Stimulated activated CD4-positive, alpha-beta T cell treated with anti-CD3 and anti-CD28 coated beads, Interleukin-4, amount 100 ng/mL, for 24 hours (primary cell): Measurements from ENCODE around the gene PPL.
"Not testable (repeated sequence)": the region's sequence is repeated elsewhere in the genome, so short reads cannot be mapped to it uniquely, and the experiment has no call there.

Experiments used
- DNase-seq: peaks from one replicate; pipeline ENCODE4 v3.0.0-alpha.2; 2020

The PPL gene, protein sequence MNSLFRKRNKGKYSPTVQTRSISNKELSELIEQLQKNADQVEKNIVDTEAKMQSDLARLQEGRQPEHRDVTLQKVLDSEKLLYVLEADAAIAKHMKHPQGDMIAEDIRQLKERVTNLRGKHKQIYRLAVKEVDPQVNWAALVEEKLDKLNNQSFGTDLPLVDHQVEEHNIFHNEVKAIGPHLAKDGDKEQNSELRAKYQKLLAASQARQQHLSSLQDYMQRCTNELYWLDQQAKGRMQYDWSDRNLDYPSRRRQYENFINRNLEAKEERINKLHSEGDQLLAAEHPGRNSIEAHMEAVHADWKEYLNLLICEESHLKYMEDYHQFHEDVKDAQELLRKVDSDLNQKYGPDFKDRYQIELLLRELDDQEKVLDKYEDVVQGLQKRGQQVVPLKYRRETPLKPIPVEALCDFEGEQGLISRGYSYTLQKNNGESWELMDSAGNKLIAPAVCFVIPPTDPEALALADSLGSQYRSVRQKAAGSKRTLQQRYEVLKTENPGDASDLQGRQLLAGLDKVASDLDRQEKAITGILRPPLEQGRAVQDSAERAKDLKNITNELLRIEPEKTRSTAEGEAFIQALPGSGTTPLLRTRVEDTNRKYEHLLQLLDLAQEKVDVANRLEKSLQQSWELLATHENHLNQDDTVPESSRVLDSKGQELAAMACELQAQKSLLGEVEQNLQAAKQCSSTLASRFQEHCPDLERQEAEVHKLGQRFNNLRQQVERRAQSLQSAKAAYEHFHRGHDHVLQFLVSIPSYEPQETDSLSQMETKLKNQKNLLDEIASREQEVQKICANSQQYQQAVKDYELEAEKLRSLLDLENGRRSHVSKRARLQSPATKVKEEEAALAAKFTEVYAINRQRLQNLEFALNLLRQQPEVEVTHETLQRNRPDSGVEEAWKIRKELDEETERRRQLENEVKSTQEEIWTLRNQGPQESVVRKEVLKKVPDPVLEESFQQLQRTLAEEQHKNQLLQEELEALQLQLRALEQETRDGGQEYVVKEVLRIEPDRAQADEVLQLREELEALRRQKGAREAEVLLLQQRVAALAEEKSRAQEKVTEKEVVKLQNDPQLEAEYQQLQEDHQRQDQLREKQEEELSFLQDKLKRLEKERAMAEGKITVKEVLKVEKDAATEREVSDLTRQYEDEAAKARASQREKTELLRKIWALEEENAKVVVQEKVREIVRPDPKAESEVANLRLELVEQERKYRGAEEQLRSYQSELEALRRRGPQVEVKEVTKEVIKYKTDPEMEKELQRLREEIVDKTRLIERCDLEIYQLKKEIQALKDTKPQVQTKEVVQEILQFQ (N-terminal part only)

GRCh38 chr16:4936991-4937781 lies at the start of gene PPL:
Gene PPL (minus strand): TSS chr16:4937148. CDS start chr16:4937045, 103 bp downstream.
- no peak for DNase-seq

GRCh38 chr16:4984174-4984990 lies 47.4 kb upstream of the PPL start:
- no peak for DNase-seq

GRCh38 chr16:4982056-4982867 lies 45.3 kb upstream of the PPL start:
- DNase-seq, result no peak

- DNase-seq, result no peak
These were observed 44.5 kb upstream of the PPL start for GRCh38 chr16:4981473-4981872.

GRCh38 chr16:4980691-4981090 lies 43.7 kb upstream of the PPL start:
- no peak for DNase-seq

GRCh38 chr16:4979736-4980660 lies 43.0 kb upstream of the PPL start:
- no peak for DNase-seq

GRCh38 chr16:4979164-4979563 lies 42.2 kb upstream of the PPL start:
- DNase-seq, result no peak

- DNase-seq, result no peak
These were observed 39.7 kb upstream of the PPL start for GRCh38 chr16:4976611-4977145.

- DNase-seq, result no peak
These were observed 39.1 kb upstream of the PPL start for GRCh38 chr16:4976079-4976478.

DNA sequence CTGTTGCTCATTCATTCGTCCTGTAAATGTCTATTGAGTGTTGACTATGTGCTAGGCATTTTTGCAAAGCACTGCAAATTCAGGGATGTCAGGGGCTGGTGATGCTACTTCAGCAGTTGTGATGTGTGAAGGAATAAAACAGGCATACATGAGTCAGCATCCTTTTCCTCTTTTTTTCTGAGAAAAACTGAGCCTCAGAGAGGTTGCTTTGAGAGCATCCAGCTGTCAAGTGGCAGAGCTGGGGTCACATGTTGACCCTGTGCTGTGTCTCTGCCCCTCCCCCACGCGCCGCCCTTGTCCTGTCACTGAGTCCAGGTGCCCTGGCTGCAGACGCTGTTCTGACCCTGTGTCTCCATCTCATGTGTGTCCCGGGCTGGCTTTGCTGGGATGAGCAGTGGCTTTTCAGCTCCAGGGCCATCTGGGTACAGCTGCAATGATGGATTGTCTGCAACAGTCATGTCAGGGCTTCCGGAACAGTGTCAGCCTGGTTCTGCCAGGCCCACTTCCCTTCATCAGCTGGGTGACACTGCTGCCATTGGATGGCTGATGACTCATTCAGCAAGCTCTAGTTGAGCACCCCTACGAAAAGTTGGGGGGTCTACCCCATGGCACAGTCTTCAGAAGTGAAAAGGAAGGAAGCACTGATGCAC lies 36.1 kb upstream of the PPL start:
- no peak for DNase-seq

DNA sequence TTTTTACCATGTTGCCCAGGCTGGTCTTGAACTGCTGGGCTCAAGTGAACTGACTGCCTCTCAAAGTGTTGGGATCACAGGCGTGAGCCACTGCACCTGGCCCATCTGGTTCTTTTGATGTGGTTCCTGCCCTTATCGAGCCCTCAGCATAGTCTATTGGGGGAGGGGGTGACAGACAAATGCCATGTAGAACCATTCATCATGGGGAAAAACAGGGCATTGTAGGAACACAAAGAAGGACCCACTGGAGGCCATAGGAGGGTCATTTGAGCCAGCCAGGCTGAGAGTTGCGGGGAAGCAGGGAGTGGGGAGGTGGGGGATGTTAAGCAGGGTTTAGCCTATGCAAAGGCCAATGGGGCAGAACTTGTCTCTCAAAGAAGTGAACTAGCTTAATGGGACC lies 33.1 kb upstream of the PPL start:
- no peak for DNase-seq

DNA sequence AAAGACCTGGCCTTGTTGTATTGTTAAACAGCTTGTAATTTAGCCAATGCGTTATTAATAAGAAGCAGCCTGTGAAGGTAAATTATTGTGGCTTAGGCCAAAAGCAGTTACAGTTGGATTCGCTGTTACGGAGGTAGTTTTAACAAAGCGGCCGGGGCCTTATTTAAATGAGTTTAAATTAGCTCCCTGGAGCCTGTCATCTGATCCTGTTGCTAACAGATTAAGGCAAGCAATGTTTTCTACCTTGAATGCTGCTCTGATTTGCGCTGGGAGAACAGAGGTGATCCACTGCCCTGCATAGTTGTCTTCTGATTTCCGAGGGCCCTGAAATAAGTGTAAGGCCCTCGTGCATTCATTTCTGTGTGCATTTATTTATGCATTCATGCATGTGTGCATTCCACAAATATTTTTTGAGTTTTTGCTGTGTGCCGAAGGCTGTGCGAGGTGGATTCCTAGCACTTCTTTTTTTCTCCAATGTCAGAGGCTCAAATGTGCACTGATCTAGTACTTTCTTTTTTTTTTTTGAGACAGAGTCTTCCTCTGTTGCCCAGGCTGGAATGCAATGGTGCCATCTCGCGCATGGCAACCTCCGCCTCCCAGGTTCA lies 32.0 kb upstream of the PPL start:
- no peak for DNase-seq

DNA sequence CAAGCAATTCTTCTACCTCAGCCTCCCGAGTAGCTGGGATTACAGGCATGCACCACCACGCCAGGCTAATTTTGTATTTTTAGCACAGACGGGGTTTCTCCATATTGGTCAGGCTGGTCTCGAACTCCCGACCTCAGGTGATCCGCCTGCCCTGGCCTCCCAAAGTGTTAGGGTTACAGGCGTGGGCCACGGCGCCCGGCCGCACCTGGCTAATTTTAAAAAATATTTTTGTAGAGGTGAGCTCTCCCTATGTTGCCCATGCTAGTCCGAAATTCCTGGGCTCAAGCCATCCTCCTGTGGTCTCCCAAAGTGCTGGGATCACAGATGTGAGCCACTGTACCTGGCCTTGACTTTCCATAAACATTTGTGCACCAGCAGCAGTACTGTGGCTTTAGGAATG lies 31.3 kb upstream of the PPL start:
- not testable (repeated sequence) for DNase-seq

DNA sequence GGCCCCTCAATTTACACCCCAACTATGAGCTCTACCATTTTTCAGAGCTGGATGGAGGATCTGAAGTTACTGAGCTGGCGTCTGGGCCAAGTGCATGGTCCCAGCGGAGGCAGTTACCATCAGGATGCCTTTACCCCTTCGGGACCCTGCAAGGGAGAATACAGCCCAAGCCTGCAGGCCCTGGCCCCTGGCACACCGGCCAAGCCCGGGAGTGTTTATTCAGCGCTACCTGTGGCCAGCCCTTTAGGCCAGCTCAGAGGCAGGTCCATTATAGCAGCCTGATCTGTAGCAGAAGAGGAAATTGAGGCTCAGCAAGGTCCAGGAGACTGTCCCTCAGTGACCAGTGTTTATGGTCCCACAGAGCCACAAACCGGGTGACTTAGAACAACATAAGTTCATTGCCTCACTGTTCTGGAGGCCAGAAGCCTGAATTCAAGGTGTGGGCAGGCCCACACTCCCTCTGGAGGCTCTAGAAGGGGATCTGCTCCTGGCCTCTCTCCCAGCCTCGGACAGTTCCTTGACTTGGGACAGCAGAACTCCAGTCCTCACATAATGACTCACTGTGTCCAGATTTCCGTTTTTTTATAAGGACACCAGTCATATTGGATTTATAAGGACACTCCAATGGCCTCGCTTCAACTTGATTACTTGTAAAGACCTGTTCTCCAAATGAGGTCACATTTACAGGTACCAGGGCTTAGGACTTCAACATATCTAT lies 29.9 kb upstream of the PPL start:
- DNase-seq, result no peak

DNA sequence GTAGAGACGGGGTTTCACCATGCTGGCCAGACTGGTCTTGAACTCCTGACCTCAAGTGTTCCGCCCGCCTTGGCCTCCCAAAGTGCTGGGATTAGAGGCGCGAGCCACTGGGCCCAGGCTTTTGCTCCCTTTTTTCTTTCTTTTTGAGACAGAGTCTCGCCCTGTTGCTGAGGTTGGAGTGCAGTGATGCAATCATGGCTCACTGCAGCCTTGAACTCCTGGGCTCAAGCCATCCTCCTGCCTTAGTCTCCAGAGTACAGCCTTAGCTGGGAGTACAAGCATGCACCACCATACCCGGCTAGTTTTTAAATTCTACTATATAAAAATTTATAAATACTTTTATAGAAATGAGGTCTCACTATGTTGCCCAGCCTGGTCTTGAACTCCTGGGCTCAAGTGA lies 26.6 kb upstream of the PPL start:
- not testable (repeated sequence) for DNase-seq

GRCh38 chr16:4962716-4963115 lies 25.8 kb upstream of the PPL start:
- no peak for DNase-seq

DNA sequence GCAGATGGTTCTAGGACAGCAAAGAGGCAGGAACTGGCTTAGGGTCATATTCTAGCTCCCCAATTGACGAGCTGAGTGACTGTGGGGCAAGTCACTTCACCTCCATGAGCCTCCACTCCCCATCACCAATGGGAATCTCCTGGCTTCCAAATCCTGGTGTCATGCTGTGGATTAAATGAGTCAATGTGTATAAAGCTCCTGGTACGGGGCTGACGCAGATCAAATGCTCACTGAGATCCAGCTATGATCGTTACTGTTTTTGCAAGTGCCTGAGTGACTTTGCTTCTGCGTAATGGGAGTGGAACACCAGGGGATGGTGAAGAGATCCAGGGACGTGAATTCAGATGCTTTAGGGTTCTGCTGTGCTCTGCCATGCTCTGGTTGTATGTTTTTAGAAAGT lies 23.6 kb upstream of the PPL start:
- no peak for DNase-seq
